HepG2 (cell line): ENCODE data around the gene ZSCAN31. TPM values are rescaled to one million over a fixed set of nuclear protein-coding genes. Genes with fewer than 3 reads are reported as not detected.

Experiments
- AHDC1 ChIP-seq: sonication (generic); formaldehyde crosslinking; IDR thresholded peaks from 2 replicates; pipeline ENCODE4 v1.5.1; 2020; ENCODE audit warnings: mild to moderate bottlenecking, missing genetic modification reagents, borderline replicate concordance
- DPF2 ChIP-seq: sonication (generic); formaldehyde crosslinking; IDR thresholded peaks from 2 replicates; pipeline ENCODE4 v1.4.0; 2020; ENCODE audit warnings: mild to moderate bottlenecking, low read depth, missing genetic modification reagents, borderline replicate concordance
- DR1 ChIP-seq: sonication (generic); formaldehyde crosslinking; IDR thresholded peaks from 2 replicates; pipeline ENCODE4 v1.8.0; 2021; ENCODE audit warnings: mild to moderate bottlenecking, missing genetic modification reagents, inconsistent platforms
- DRAP1 ChIP-seq: IDR thresholded peaks from 2 replicates; pipeline ENCODE4 v1.6.1; 2016; ENCODE audit warnings: missing genetic modification reagents, missing compliant biosample characterization
- E2F2 ChIP-seq: sonication (generic); formaldehyde crosslinking; IDR thresholded peaks from 2 replicates; pipeline ENCODE4 v1.4.0; 2020; ENCODE audit warnings: missing genetic modification reagents, borderline replicate concordance
- EEA1 ChIP-seq: sonication (generic); formaldehyde crosslinking; IDR thresholded peaks from 2 replicates; pipeline ENCODE4 v1.5.1; 2020; ENCODE audit warnings: mild to moderate bottlenecking, missing genetic modification reagents, borderline replicate concordance
- GFI1 ChIP-seq: sonication (generic); formaldehyde crosslinking; IDR thresholded peaks from 2 replicates; pipeline ENCODE4 v1.5.0; 2020; ENCODE audit warnings: missing genetic modification reagents, mild to moderate bottlenecking, borderline replicate concordance
- KDM6A ChIP-seq: IDR thresholded peaks from 2 replicates; pipeline ENCODE4 v1.6.1; 2016; ENCODE audit warnings: low read depth
- NFKBIZ ChIP-seq: IDR thresholded peaks from 2 replicates; pipeline ENCODE4 v1.6.1; 2018; ENCODE audit warnings: missing genetic modification reagents, missing compliant biosample characterization
- NKX3-1 ChIP-seq: sonication (generic); formaldehyde crosslinking; IDR thresholded peaks from 2 replicates; pipeline ENCODE4 v1.5.0; 2020; ENCODE audit warnings: missing genetic modification reagents
- NONO ChIP-seq, 2 experiments: fragments of 450-650 bp in 1 of 2; sonication (generic) in 1 of 2; formaldehyde crosslinking in 1 of 2; IDR thresholded peaks in 1 of 2; conservative IDR thresholded peaks in 1 of 2; 2 replicates each; pipeline versions ENCODE4 v1.6.1 to v1.8.0; 2017 to 2022; ENCODE audit warnings: mild to moderate bottlenecking in 1 of 2, missing genetic modification reagents in 1 of 2, moderate library complexity in 1 of 2
- PHF21A ChIP-seq: sonication (generic); formaldehyde crosslinking; IDR thresholded peaks from 2 replicates; pipeline ENCODE4 v1.5.0; 2020; ENCODE audit warnings: mild to moderate bottlenecking, missing genetic modification reagents
- RAD51 ChIP-seq: fragments of 450-650 bp; IDR thresholded peaks from 2 replicates; pipeline ENCODE4 v1.6.1; 2016; ENCODE audit warnings: borderline replicate concordance
- SAP130 ChIP-seq: IDR thresholded peaks from 2 replicates; pipeline ENCODE4 v1.6.1; 2016; ENCODE audit warnings: low read depth
- TARDBP ChIP-seq: sonication (generic); formaldehyde crosslinking; IDR thresholded peaks from 2 replicates; pipeline ENCODE4 v1.8.0; 2022; ENCODE audit warnings: mild to moderate bottlenecking, missing genetic modification reagents
- ZC3H4 ChIP-seq: sonication (generic); formaldehyde crosslinking; IDR thresholded peaks from 2 replicates; pipeline ENCODE4 v1.4.0; 2020; ENCODE audit warnings: missing genetic modification reagents, borderline replicate concordance
- ZFP82 ChIP-seq: sonication (generic); formaldehyde crosslinking; IDR thresholded peaks from 2 replicates; pipeline ENCODE4 v1.5.1; 2020; ENCODE audit warnings: mild to moderate bottlenecking, missing genetic modification reagents, borderline replicate concordance
- ZNF121 ChIP-seq: sonication (generic); formaldehyde crosslinking; IDR thresholded peaks from 2 replicates; pipeline ENCODE4 v1.5.0; 2020; ENCODE audit warnings: mild to moderate bottlenecking, missing genetic modification reagents
- ZNF136 ChIP-seq: sonication (generic); formaldehyde crosslinking; IDR thresholded peaks from 2 replicates; pipeline ENCODE4 v1.8.1; 2022; ENCODE audit warnings: low read depth, mild to moderate bottlenecking, moderate library complexity, missing genetic modification reagents
- ZNF180 ChIP-seq: sonication (generic); formaldehyde crosslinking; IDR thresholded peaks from 2 replicates; pipeline ENCODE4 v1.4.0; 2020; ENCODE audit warnings: low read depth, missing genetic modification reagents, borderline replicate concordance
- ZNF775 ChIP-seq: sonication (generic); formaldehyde crosslinking; IDR thresholded peaks from 2 replicates; pipeline ENCODE4 v1.4.0; 2020; ENCODE audit warnings: missing genetic modification reagents, mild to moderate bottlenecking, moderate library complexity, borderline replicate concordance
- ZNF83 ChIP-seq: sonication (generic); formaldehyde crosslinking; IDR thresholded peaks from 2 replicates; pipeline ENCODE4 v1.4.0; 2020; ENCODE audit warnings: missing genetic modification reagents, mild to moderate bottlenecking, borderline replicate concordance
- polyA plus RNA-seq, 8 experiments: library from polyadenylated mRNA; depleted of rRNA in 3 of 8; stranded (reverse) in 7 of 8; unstranded in 1 of 8; fragments of >200 nt; fragmentation: Illumina TruSeq in 4 of 8; extraction: Trizol in 4 of 8; gene quantifications; 2 replicates each; pipeline versions ENCODE4 v1.2.1 to v1.2.3, GENCODE V29; 2011 to 2016; ENCODE audit warnings: low read depth in 4 of 8, missing spikeins in 1 of 8, mixed read lengths in 1 of 8; ENCODE audit not compliant: insufficient read depth in 1 of 8
- total RNA-seq, 5 experiments: library from RNA; depleted of rRNA; stranded (reverse); fragments of >200 nt; fragmentation: Illumina TruSeq; extraction: Trizol; gene quantifications; 2 replicates each; pipeline ENCODE4 v1.2.3, GENCODE V29; 2016; ENCODE audit warnings: low read depth in 1 of 5

ZSCAN31 gene
- total and polyA plus RNA-seq, 2 of the 13 experiments (the other 11 are each of a cell fraction or from before 2014, with no cell fraction given), result 5.3 to 6.2 TPM

- TF ChIP-seq SAP130 (peak; percentile 99), ZNF83 (CRISPR knock-in tag) (peak; percentile 77; the same call in 1 of the 2 replicates), DPF2 (CRISPR knock-in tag) (no peak), DRAP1 (CRISPR knock-in tag) (peak; percentile 60), DR1 (CRISPR knock-in tag) (peak; percentile 91), ZNF775 (CRISPR knock-in tag) (no peak), PHF21A (CRISPR knock-in tag) (peak; percentile 95), NKX3-1 (no peak), NFKBIZ (CRISPR knock-in tag) (no peak; the same call in 1 of the 2 replicates), ZNF121 (CRISPR knock-in tag) (no peak; the same call in 1 of the 2 replicates), E2F2 (CRISPR knock-in tag) (no peak), NONO (IDR thresholded peaks at IDR 0.05) (no peak), NONO (CRISPR knock-in tag; conservative IDR thresholded peaks at IDR 0.05) (peak; percentile 87), AHDC1 (peak; percentile 49; the same call in 1 of the 2 replicates), ZNF136 (CRISPR knock-in tag) (peak; percentile 68; the same call in 1 of the 2 replicates), ZC3H4 (CRISPR knock-in tag) (no peak), GFI1 (peak; percentile 23; the same call in 1 of the 2 replicates), EEA1 (CRISPR knock-in tag) (no peak), ZFP82 (peak; percentile 79; the same call in 1 of the 2 replicates), KDM6A (CRISPR knock-in tag) (no peak; the same call in 1 of the 2 replicates), TARDBP (peak; percentile 98), RAD51 (no peak), ZNF180 (CRISPR knock-in tag) (no peak)
Observed at GRCh38 chr6:28383235-28384142, 47.5 kb upstream of the ZSCAN31 start (continued).
